Osteocyte (in vitro differentiated cells): Measurements from ENCODE around the gene PRKCG. TPM values are rescaled to one million over a fixed set of nuclear protein-coding genes. Genes with fewer than 3 reads are reported as not detected.

ENCODE experiments used
- DNase-seq: peaks from one replicate; pipeline ENCODE4 v3.0.0; 2021; ENCODE audit warnings: mixed read lengths; ENCODE audit not compliant: unreplicated experiment; ENCODE audit errors: extremely low spot score
- H3K27ac Mint-ChIP-seq: one replicate; pipeline ENCODE4 v1.8.0; 2021; ENCODE audit warnings: mild to moderate bottlenecking, mixed read lengths; ENCODE audit not compliant: unreplicated experiment
- H3K27me3 Mint-ChIP-seq: one replicate; pipeline ENCODE4 v1.8.0; 2021; ENCODE audit warnings: mixed read lengths; ENCODE audit not compliant: unreplicated experiment
- H3K36me3 Mint-ChIP-seq: one replicate; pipeline ENCODE4 v1.8.0; 2021; ENCODE audit warnings: mixed read lengths; ENCODE audit not compliant: unreplicated experiment
- H3K4me1 Mint-ChIP-seq: one replicate; pipeline ENCODE4 v1.8.0; 2021; ENCODE audit warnings: mixed read lengths; ENCODE audit not compliant: unreplicated experiment
- H3K4me3 Mint-ChIP-seq: one replicate; pipeline ENCODE4 v1.8.0; 2021; ENCODE audit warnings: mild to moderate bottlenecking, moderate library complexity, mixed read lengths; ENCODE audit not compliant: unreplicated experiment
- H3K9me3 Mint-ChIP-seq: one replicate; pipeline ENCODE4 v1.8.0; 2021; ENCODE audit warnings: mixed read lengths; ENCODE audit not compliant: unreplicated experiment
- CTCF ChIP-seq: fragments of 200-600 bp; sonication (generic); IDR thresholded peaks from 2 replicates; pipeline ENCODE4 v1.5.0; 2021; ENCODE audit warnings: antibody characterized with exemption, mild to moderate bottlenecking, moderate library complexity
- total RNA-seq: library from RNA; stranded (reverse); gene quantifications from 2 replicates; pipeline ENCODE4 v1.2.1, GENCODE V29; 2021

PRKCG gene
- total RNA-seq, 1 donor from 2014 or later: 0.30 TPM

- no peak for DNase-seq
- H3K4me1 Mint-ChIP-seq: peaks cover 10% of the 10 kb centered on the region
- peaks cover 1% of the 10 kb centered on the region for H3K36me3 Mint-ChIP-seq
- H3K27me3 Mint-ChIP-seq: peaks cover 24% of the 10 kb centered on the region
- H3K4me3 Mint-ChIP-seq: no peak overlapping the region
- no peak overlapping the region for H3K27ac Mint-ChIP-seq
- TF ChIP-seq CTCF: no peak
- no peaks in the 10 kb centered on the region for H3K9me3 Mint-ChIP-seq
These were observed 1.7 kb downstream of the PRKCG start for GRCh38 chr19:53883741-53884140.

- H3K27ac Mint-ChIP-seq: no peak overlapping the region
- H3K4me3 Mint-ChIP-seq: no peak overlapping the region
- peaks cover 7% of the 10 kb centered on the region for H3K4me1 Mint-ChIP-seq
- TF ChIP-seq CTCF: no peak
- DNase-seq: no peak
- no peaks in the 10 kb centered on the region for H3K9me3 Mint-ChIP-seq
- H3K36me3 Mint-ChIP-seq: peaks cover 1% of the 10 kb centered on the region
- peaks cover 24% of the 10 kb centered on the region for H3K27me3 Mint-ChIP-seq
These were observed 2.3 kb downstream of the PRKCG start for GRCh38 chr19:53884256-53884655.

- Mint-ChIP-seq H3K9me3 (no peaks in the 10 kb centered on the region), H3K4me3 (no peak overlapping the region), H3K36me3 (peaks cover 1% of the 10 kb centered on the region), H3K27me3 (peaks cover 24% of the 10 kb centered on the region), H3K4me1 (peaks cover 8% of the 10 kb centered on the region), H3K27ac (no peak overlapping the region)
- no peak for TF ChIP-seq CTCF
- no peak for DNase-seq
These were observed 3.0 kb downstream of the PRKCG start for GRCh38 chr19:53885036-53885435.

- Mint-ChIP-seq H3K27me3 (peaks cover 16% of the 10 kb centered on the region), H3K36me3 (no peaks in the 10 kb centered on the region), H3K9me3 (no peaks in the 10 kb centered on the region), H3K4me3 (no peak overlapping the region), H3K27ac (no peak overlapping the region), H3K4me1 (peaks cover 2% of the 10 kb centered on the region)
- TF ChIP-seq CTCF: no peak
- no peak for DNase-seq
These were observed 10.4 kb downstream of the PRKCG start for GRCh38 chr19:53892301-53892980.

- H3K27ac Mint-ChIP-seq: no peak overlapping the region
- no peak overlapping the region for H3K4me3 Mint-ChIP-seq
- H3K27me3 Mint-ChIP-seq: peaks cover 19% of the 10 kb centered on the region
- no peaks in the 10 kb centered on the region for H3K9me3 Mint-ChIP-seq
- DNase-seq: no peak
- no peak for TF ChIP-seq CTCF
- H3K36me3 Mint-ChIP-seq: no peaks in the 10 kb centered on the region
- peaks cover 2% of the 10 kb centered on the region for H3K4me1 Mint-ChIP-seq
These were observed 11.0 kb downstream of the PRKCG start for GRCh38 chr19:53892981-53893325.
